GM12878 (cell line): ENCODE results near the gene F10.

Source experiments
- BHLHE40 ChIP-seq, 2 experiments: fragments of 450-650 bp in 1 of 2; IDR thresholded peaks; 2 replicates each; pipeline ENCODE4 v1.6.1; 2011 to 2017; ENCODE audit warnings: low read depth in 2 of 2, borderline replicate concordance in 1 of 2, improper control_type of control experiment in 1 of 2, low read length in 1 of 2, mild to moderate bottlenecking in 1 of 2
- BRCA1 ChIP-seq: IDR thresholded peaks from 2 replicates; pipeline ENCODE4 v1.6.1; 2011; ENCODE audit warnings: low read depth, low read length, improper control_type of control experiment
- EP300 ChIP-seq, 2 experiments: fragments of 150-350 bp in 1 of 2; IDR thresholded peaks; 2 replicates each; pipeline ENCODE4 v1.6.1; 2011 to 2012; ENCODE audit warnings: low read depth in 2 of 2, low read length in 2 of 2, borderline replicate concordance in 1 of 2, improper control_type of control experiment in 1 of 2, inconsistent platforms in 1 of 2; ENCODE audit not compliant: control insufficient read depth in 1 of 2
- FOXM1 ChIP-seq: IDR thresholded peaks from 2 replicates; pipeline ENCODE4 v1.6.1; 2012; ENCODE audit warnings: low read depth, mild to moderate bottlenecking, inconsistent platforms, low read length, moderate library complexity
- NR2F1 ChIP-seq: fragments of 450-650 bp; conservative IDR thresholded peaks from 2 replicates; pipeline ENCODE4 v1.6.1; 2017; ENCODE audit warnings: mild to moderate bottlenecking
- POLR2A ChIP-seq: IDR thresholded peaks from 2 replicates; pipeline ENCODE4 v1.6.1; 2011; ENCODE audit warnings: low read depth, mild to moderate bottlenecking, low read length
- TF ChIP-seq, protein P1 (sequence below), 3 experiments: IDR thresholded peaks in 2 of 3; conservative IDR thresholded peaks in 1 of 3; 2 replicates each; pipeline ENCODE4 v1.5.1; 2011; ENCODE audit warnings: low read depth in 3 of 3, low read length in 3 of 3, mild to moderate bottlenecking in 3 of 3, control low read depth in 2 of 3, moderate library complexity in 2 of 3, inconsistent platforms in 1 of 3, mixed read lengths in 1 of 3; ENCODE audit not compliant: control insufficient read depth in 2 of 3, insufficient read depth in 1 of 3; ENCODE audit errors: extremely low read depth in 1 of 3

DNA sequence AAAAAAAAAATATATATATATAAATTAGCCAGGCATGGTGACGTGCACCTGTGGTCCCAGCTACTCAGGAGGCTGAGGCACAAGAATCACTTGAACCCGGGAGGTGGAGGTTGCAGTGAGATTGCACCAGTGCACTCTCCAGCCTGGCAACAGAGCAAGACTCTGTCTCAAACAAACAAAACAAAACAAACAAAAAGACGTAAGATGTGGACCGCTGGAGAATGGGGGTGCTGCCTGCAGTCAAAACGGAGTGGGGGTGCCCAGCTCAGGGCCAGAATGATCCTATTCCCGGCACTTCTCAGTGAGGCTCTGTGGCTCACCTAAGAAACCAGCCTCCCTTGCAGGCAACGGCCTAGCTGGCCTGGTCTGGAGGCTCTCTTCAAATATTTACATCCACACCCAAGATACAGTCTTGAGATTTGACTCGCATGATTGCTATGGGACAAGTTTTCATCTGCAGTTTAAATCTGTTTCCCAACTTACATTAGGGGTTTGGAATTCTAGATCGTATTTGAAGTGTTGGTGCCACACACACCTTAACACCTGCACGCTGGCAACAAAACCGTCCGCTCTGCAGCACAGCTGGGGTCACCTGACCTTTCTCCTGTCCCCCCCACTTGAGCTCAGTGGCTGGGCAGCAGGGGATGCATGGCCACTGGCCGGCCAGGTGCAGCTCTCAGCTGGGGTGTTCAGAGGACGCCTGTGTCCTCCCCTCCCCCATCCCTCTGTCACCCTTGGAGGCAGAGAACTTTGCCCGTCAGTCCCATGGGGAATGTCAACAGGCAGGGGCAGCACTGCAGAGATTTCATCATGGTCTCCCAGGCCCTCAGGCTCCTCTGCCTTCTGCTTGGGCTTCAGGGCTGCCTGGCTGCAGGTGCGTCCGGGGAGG is 17.3 kb upstream of the F10 start, which contains the start of gene F7:
- TF ChIP-seq EP300 (IDR thresholded peaks at IDR 0.05; ENCODE audit: borderline replicate concordance in 1 of 2, control insufficient read depth in 1 of 2, low read depth in 2 of 2, low read length in 2 of 2) (no peak), POLR2A (no peak), FOXM1 (no peak), NR2F1 (no peak), BRCA1 (no peak), BHLHE40 (IDR thresholded peaks at IDR 0.05; ENCODE audit: borderline replicate concordance in 1 of 2, low read depth in 2 of 2, low read length in 1 of 2) (no peak)
- TF ChIP-seq, protein P1, sequence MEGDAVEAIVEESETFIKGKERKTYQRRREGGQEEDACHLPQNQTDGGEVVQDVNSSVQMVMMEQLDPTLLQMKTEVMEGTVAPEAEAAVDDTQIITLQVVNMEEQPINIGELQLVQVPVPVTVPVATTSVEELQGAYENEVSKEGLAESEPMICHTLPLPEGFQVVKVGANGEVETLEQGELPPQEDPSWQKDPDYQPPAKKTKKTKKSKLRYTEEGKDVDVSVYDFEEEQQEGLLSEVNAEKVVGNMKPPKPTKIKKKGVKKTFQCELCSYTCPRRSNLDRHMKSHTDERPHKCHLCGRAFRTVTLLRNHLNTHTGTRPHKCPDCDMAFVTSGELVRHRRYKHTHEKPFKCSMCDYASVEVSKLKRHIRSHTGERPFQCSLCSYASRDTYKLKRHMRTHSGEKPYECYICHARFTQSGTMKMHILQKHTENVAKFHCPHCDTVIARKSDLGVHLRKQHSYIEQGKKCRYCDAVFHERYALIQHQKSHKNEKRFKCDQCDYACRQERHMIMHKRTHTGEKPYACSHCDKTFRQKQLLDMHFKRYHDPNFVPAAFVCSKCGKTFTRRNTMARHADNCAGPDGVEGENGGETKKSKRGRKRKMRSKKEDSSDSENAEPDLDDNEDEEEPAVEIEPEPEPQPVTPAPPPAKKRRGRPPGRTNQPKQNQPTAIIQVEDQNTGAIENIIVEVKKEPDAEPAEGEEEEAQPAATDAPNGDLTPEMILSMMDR (IDR thresholded peaks at IDR 0.05 in 2 of 3, conservative IDR thresholded peaks at IDR 0.05 in 1 of 3; ENCODE audit: control insufficient read depth in 2 of 3, extremely low read depth in 1 of 3, insufficient read depth in 1 of 3, low read depth in 3 of 3, low read length in 3 of 3): no peak
